GM12891 (cell line): ENCODE results near the gene SLC16A4.

ENCODE experiments used
- PAX5 ChIP-seq: IDR thresholded peaks from 2 replicates; pipeline ENCODE4 v1.6.1; 2011; ENCODE audit warnings: low read length, moderate library complexity, mild to moderate bottlenecking; ENCODE audit not compliant: insufficient read depth, severe bottlenecking
- POLR2A ChIP-seq: IDR thresholded peaks from 2 replicates; pipeline ENCODE4 v1.6.1; 2011; ENCODE audit warnings: low read depth, low read length, control low read depth
- POLR2AphosphoS5 ChIP-seq: IDR thresholded peaks from 2 replicates; pipeline ENCODE4 v1.6.1; 2011; ENCODE audit warnings: low read depth, low read length, control low read depth
- POU2F2 ChIP-seq: IDR thresholded peaks from 2 replicates; pipeline ENCODE4 v1.6.1; 2011; ENCODE audit warnings: low read depth, mild to moderate bottlenecking, control low read depth, low read length, moderate library complexity
- SPI1 ChIP-seq: IDR thresholded peaks from 2 replicates; pipeline ENCODE4 v1.6.1; 2011; ENCODE audit warnings: low read depth, low read length, control low read depth
- TAF1 ChIP-seq: IDR thresholded peaks from 2 replicates; pipeline ENCODE4 v1.6.1; 2011; ENCODE audit warnings: low read depth, low read length, control low read depth

- no peak for TF ChIP-seq POLR2A
- TF ChIP-seq POLR2AphosphoS5 = no peak
- no peak for TF ChIP-seq TAF1
- TF ChIP-seq POU2F2 = no peak
- no peak for TF ChIP-seq SPI1
- no peak for TF ChIP-seq PAX5
Observed at GRCh38 chr1:110424699-110425611, 34.1 kb upstream of the SLC16A4 start.
